ENCODE data around the gene VEGFC.

DNA sequence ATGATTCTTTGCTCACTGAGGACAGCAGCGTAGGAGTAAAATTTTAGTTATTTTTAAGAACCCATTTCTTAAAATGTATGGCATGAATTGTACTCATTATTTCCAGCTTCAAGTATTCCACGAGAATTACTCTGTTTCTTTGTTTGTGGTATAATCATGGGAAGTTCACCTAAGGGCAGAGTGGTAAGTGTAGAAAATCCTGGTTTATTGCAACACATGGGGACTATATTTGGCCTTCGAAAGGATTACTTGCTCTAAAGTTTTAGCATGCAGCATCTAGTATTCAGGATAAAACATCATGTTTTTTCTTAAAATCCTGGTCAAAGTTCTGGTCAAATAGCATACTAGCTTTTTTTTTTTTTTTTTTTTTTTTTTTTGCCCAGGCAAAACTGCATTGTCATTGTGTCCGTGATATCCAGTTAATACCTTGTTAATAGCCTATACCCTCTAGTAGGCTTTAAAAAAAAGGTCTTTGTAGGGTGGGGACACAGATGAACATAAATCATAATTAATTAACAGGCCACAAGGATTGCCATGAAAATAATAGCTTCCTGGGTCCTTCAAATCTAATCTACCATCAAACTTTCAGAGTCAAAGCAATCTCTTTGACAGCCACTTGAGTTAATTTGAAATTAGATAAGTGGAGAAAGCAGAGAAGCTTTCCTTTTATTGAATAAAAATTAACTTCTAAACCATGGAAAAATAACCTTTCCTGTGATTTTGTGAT, 44.6 kb upstream of the VEGFC start:
- TF ChIP-seq, protein P1, sequence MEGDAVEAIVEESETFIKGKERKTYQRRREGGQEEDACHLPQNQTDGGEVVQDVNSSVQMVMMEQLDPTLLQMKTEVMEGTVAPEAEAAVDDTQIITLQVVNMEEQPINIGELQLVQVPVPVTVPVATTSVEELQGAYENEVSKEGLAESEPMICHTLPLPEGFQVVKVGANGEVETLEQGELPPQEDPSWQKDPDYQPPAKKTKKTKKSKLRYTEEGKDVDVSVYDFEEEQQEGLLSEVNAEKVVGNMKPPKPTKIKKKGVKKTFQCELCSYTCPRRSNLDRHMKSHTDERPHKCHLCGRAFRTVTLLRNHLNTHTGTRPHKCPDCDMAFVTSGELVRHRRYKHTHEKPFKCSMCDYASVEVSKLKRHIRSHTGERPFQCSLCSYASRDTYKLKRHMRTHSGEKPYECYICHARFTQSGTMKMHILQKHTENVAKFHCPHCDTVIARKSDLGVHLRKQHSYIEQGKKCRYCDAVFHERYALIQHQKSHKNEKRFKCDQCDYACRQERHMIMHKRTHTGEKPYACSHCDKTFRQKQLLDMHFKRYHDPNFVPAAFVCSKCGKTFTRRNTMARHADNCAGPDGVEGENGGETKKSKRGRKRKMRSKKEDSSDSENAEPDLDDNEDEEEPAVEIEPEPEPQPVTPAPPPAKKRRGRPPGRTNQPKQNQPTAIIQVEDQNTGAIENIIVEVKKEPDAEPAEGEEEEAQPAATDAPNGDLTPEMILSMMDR (IDR thresholded peaks at IDR 0.05 in 2 of 3, conservative IDR thresholded peaks at IDR 0.05 in 1 of 3; ENCODE audit: borderline replicate concordance in 1 of 3, insufficient read depth in 1 of 3, low read depth in 2 of 3, low read length in 2 of 3) = no peak
- TF ChIP-seq JUND (IDR thresholded peaks at IDR 0.05) (no peak), TCF7L2 (IDR thresholded peaks at IDR 0.05; ENCODE audit: borderline replicate concordance, extremely low read depth, insufficient read depth, insufficient read length) (no peak), POLR2A (IDR thresholded peaks at IDR 0.05; ENCODE audit: borderline replicate concordance, extremely low read depth, insufficient read depth, insufficient read length) (no peak), EZH2phosphoT487 (IDR thresholded peaks at IDR 0.05; ENCODE audit: borderline replicate concordance) (no peak), ZNF274 (IDR thresholded peaks at IDR 0.05; ENCODE audit: low read depth, low read length) (no peak)
- TF ChIP-seq, protein P2, sequence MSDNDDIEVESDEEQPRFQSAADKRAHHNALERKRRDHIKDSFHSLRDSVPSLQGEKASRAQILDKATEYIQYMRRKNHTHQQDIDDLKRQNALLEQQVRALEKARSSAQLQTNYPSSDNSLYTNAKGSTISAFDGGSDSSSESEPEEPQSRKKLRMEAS (IDR thresholded peaks at IDR 0.05) = no peak

All from HCT116 (cell line).